GM18505 (cell line): Measurements from ENCODE around the gene NAPEPLD.
"Not testable (repeated sequence)": the region's sequence is repeated elsewhere in the genome, so short reads cannot be mapped to it uniquely, and the experiment has no call there.

Experiments
- ATAC-seq: cut with Tn5 transposase; IDR thresholded peaks from one replicate; pipeline ENCODE4 v1.9.1; 2021; ENCODE audit not compliant: unreplicated experiment
- POLR2A ChIP-seq: IDR thresholded peaks from 4 replicates; pipeline ENCODE4 v1.6.1; 2011; ENCODE audit warnings: borderline replicate concordance; ENCODE audit not compliant: insufficient read depth, insufficient read length; ENCODE audit errors: extremely low read depth

The NAPEPLD gene

DNA sequence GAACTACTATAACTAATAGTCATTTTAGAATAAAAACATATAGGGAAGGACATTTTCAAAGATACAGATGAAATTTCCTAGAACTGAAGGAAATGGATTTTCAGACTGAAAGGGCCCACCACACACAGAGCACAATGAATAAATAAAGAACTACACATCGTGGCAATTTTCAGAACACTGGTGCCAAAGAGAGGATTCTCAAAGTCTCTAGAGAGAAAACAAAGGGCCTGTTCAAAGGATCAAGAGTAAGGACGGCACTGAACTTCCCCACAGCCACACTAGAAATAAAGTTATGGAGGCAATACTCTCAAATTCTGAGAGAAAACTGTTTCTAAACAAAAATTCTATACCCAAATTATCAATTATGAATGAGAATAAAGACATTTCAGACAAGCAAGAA, 21.9 kb downstream of the NAPEPLD start:
- no peak for TF ChIP-seq POLR2A
- ATAC-seq, result no peak

DNA sequence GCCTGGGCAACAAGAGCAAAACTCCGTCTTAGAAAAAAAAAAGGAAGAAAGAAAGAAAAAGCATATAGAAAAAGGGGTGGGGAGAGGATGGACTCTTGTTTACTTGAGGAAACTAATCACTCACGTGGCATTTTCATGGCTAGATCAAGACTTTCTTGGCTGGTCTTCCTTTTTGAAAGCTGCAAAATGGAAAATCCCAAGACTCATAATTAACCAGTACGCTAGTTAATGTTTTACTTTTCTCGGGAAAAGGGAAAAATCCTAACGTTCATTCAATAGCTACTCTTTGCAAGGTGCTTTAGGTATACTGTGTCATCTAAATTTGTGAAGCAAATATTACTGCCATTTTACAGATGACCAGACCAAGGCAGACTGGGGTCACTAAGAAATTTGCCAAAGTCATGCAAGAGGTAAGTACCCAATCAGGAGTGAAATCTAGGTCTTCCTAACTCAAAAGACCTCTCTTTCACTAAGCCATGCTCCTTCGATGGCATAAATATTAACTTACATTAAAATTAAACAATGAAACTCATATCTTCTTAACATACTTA, 24.4 kb downstream of the NAPEPLD start:
- TF ChIP-seq POLR2A, result no peak
- no peak for ATAC-seq

DNA sequence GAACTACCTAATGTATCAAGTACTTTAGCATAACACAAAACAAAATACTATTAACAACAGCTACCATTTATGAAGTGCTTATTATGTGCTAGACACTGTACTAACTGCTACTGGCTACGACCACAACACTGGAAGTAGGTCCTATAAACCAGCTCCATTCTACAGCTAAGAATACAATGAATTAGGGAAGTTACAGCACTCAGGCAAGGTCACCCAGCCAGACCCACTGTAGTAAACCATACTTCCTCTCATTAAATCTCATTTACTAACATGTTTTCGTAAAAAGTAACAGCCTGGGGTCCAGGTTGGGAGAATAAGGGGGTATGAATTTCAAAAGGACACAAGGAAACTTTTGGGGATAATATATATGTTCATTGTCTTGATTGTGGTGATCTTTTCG, 25.4 kb downstream of the NAPEPLD start:
- ATAC-seq, result no peak
- TF ChIP-seq POLR2A, result no peak

DNA sequence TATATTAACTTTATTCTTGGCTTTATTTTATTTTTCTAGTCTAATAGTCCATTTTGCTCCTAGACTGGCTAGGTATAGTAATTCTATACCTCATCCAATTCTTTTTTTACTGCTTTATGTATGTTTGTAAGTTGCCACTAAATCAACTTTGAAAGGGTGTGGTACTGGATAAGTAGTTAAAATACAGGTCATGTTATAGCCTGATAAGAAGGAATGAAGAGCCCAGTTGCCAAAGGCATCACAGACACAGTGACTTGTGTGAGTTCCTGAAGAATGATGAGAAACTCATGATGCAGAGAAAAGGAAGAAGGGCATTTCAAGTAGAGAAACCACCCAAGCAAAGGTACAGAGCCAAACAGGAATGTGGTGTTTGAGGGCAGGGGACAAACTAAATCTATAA, 27.3 kb downstream of the NAPEPLD start:
- no peak for ATAC-seq
- TF ChIP-seq POLR2A, result no peak

GRCh38 chr7:103120362-103120761, 28.5 kb downstream of the NAPEPLD start:
- ATAC-seq, result no peak
- TF ChIP-seq POLR2A, result no peak

- no peak for TF ChIP-seq POLR2A
- no peak for ATAC-seq
These were observed 29.1 kb downstream of the NAPEPLD start for GRCh38 chr7:103119791-103120291.

DNA sequence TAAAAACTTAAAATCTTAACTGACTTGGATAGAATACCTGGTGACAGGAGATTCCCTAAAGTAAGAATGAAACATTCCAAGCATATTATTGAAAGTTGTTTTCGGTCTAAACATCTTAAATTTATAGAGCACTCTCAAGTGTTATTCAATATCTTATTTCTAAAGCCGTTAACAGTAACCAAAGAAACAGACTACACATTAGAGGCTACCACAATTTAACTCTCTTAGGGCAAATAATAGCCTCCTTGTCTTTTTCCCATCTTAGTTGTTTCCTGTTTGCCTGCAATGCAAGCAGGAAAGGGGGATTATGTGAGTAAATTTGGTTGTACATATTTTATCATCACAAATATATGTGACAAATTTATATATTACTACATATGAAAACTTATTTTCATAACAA, 31.4 kb downstream of the NAPEPLD start:
- no peak for TF ChIP-seq POLR2A
- ATAC-seq, result no peak

- no peak for TF ChIP-seq POLR2A
- no peak for ATAC-seq
These were observed 31.9 kb downstream of the NAPEPLD start for GRCh38 chr7:103116991-103117390.

GRCh38 chr7:103116511-103116910, 32.4 kb downstream of the NAPEPLD start:
- ATAC-seq, result no peak

DNA sequence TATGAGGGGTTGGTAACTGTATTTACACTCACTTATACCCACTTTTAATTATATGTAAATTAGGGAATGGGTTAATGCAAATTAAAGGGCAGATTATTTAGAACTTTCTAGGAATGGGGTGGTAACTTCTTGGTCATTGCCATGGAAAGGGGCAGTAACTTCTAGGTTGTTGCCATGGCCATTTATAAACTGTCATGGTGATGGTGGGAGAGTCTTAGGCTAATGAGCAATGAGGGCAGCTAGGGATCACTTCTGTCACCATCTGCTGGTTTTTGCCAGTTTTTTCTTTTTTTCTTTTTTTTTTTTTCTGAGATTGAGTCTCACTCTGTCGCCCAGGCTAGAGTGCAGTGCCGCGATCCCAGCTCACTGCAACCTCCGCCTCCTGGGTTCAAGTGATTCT, 33.1 kb downstream of the NAPEPLD start:
- ATAC-seq, result no peak
- no peak for TF ChIP-seq POLR2A

More at GRCh38 chr7:103116511-103116910, 32.4 kb downstream of the NAPEPLD start:
- no peak for TF ChIP-seq POLR2A

DNA sequence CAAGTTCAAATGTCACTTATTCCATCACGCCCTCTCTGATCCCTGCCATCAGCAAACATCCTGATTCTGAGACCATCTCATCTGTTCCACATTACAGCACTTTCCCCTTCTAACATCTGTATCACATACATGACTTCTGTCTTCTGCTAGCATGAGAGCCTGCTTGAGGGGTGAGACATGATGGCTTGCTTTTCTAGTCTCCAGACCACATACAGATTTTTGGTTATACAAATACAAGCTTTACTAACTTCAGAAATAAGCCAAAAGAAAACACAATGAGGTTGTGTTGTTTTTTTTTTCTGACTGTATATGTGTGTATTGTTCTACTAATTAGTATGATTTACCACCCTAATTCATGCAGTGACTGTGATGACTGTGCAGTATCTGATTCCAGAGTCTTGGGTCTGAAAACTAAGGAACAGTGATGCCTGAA, 34.3 kb downstream of the NAPEPLD start:
- no peak for TF ChIP-seq POLR2A
- no peak for ATAC-seq

- ATAC-seq, result no peak
- TF ChIP-seq POLR2A, result no peak
These were observed 35.7 kb downstream of the NAPEPLD start for GRCh38 chr7:103113164-103113563.

DNA sequence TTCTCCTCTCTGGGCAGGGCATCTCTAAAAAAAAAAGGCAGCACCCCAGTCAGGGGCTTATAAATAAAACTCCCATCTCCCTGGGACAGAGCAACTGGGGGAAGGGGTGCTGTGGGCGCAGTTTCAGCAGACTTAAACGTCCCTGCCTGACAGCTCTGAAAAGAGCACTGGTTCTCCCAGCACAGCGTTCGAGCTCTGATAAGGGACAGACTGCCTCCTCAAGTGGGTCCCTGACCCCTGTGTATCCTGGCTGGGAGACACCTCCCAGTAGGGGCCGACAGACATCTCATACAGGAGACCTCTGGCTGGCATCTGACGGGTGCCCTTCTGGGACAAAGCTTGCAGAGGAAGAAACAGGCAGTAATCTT, 42.2 kb downstream of the NAPEPLD start:
- not testable (repeated sequence) for ATAC-seq

DNA sequence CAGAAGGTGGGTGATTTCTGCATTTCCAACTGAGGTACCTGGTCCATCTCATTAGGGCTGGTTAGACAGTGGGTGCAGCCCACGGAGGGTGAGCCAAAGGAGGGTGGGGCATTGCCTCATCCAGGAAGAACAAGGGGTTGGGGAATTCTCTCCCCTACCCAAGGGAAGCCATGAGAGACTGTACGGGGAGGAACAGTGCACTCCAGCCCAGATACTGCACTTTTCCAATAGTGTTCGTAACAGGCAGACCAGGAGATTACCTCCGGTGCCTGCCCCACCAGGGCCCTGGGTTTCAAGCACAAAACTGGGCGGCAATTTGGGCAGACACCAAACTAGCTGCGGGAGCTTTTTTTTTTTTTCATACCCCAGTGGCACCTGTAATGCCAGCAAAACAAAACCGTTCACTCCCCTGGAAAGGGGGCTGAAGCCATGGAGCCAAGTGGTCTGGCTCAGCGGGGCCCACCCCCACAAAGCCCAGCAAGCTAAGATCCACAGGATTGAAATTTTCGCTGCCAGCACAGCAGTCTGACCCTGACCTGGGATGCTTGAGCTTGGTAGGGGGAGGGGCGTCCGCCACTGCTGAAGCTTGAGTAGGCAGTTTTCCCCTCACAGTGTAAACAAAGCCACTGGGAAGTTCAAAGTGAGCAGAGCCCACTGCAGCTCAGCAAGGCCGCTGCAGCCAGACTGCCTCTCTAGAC, 42.7 kb downstream of the NAPEPLD start:
- ATAC-seq, result no peak
- TF ChIP-seq POLR2A, result no peak
